Gastroesophageal sphincter (tissue), 4 donors: ENCODE results near the gene SORL1-AS1.
A peak's percentile ranks its signal among the peaks of the same experiment; 100 is the strongest.

Experiments
- ATAC-seq: fragments of 150-250 bp; one replicate; pipeline ENCODE4 v1.9.1; 2016; ENCODE audit warnings: mild to moderate bottlenecking, moderate library complexity
- H3K27ac ChIP-seq, 4 donors: fragments of 200-600 bp; sonication (generic) in 3 of 4; 1 replicate in 3 of 4; 2 replicates in 1 of 4; pipeline ENCODE4 v1.5.1; 2016 to 2019
- H3K27me3 ChIP-seq: fragments of 200-600 bp; sonication (generic); one replicate; pipeline ENCODE4 v1.5.1; 2019
- H3K36me3 ChIP-seq, 2 donors: fragments of 200-600 bp; sonication (generic); one replicate each; pipeline ENCODE4 v1.5.1; 2019; ENCODE audit warnings: control low read depth in 1 of 2
- H3K4me1 ChIP-seq, 3 donors: fragments of 200-600 bp; sonication (generic); 1 replicate in 2 of 3; 2 replicates in 1 of 3; pipeline ENCODE4 v1.5.1; 2016 to 2019; ENCODE audit warnings: control low read depth in 2 of 3
- H3K4me3 ChIP-seq, 2 donors: fragments of 200-600 bp; sonication (generic); one replicate each; pipeline ENCODE4 v1.5.1; 2019; ENCODE audit warnings: mild to moderate bottlenecking in 1 of 2, moderate library complexity in 1 of 2
- H3K9me3 ChIP-seq, 3 donors: fragments of 200-600 bp; sonication (generic); one replicate each; pipeline ENCODE4 v1.5.1; 2017 to 2019; ENCODE audit warnings: control low read depth in 2 of 3
- CTCF ChIP-seq, 4 experiments: fragments of 200-600 bp in 2 of 4; fragments of 450-650 bp in 2 of 4; sonication (generic) in 1 of 4; IDR thresholded peaks; one replicate each; pipeline ENCODE4 v1.5.1; 2017 to 2019; ENCODE audit warnings: antibody characterized with exemption in 4 of 4, mild to moderate bottlenecking in 2 of 4, moderate library complexity in 2 of 4
- EP300 ChIP-seq: sonication (generic); formaldehyde crosslinking; IDR thresholded peaks from one replicate; pipeline ENCODE4 v1.6.1; 2017; ENCODE audit warnings: antibody characterized with exemption, mild to moderate bottlenecking
- POLR2A ChIP-seq, 2 donors: fragments of 450-650 bp; IDR thresholded peaks; one replicate each; pipeline ENCODE4 v1.6.1; 2017; ENCODE audit warnings: antibody characterized with exemption in 2 of 2, mild to moderate bottlenecking in 2 of 2, moderate library complexity in 1 of 2
- POLR2AphosphoS5 ChIP-seq: sonication (generic); formaldehyde crosslinking; IDR thresholded peaks from one replicate; pipeline ENCODE4 v1.6.1; 2017; ENCODE audit warnings: antibody characterized with exemption
- WGBS, 2 donors: methylation state at CpG; one replicate each; pipeline ENCODE4 v1.1.5; 2018; ENCODE audit warnings: low coverage in 1 of 2; 5-methylcytosine and 5-hydroxymethylcytosine counted together

Gene SORL1-AS1

GRCh38 chr11:121417607-121418006, 35.2 kb downstream of the SORL1-AS1 start:
- H3K27ac ChIP-seq, result peak overlapping the region in 3 of 4 donors; percentile 57 to 71 (median 61)

GRCh38 chr11:121417055-121417551, 35.7 kb downstream of the SORL1-AS1 start:
- Histone ChIP-seq H3K27me3 (no peaks in the 10 kb centered on the region), H3K4me3 (no peak overlapping the region), H3K4me1 (peaks cover 0 to 31% (median 15%) of the 10 kb centered on the region in 3 donors), H3K36me3 (no peaks in the 10 kb centered on the region), H3K27ac (peak overlapping the region in 3 of 4 donors; percentile 57 to 71 (median 61)), H3K9me3 (no peaks in the 10 kb centered on the region)
- WGBS, 2 donors, result 15 to 16% methylated on average over 5 to 6 of the region's 7 CpGs
- peak; percentile 92 for ATAC-seq
- no peak for TF ChIP-seq POLR2A (IDR thresholded peaks at IDR 0.05)
- TF ChIP-seq POLR2AphosphoS5, result peak; percentile 83
- no peak for TF ChIP-seq CTCF (IDR thresholded peaks at IDR 0.05)
- no peak for TF ChIP-seq EP300

More at GRCh38 chr11:121417607-121418006, 35.2 kb downstream of the SORL1-AS1 start:
- TF ChIP-seq EP300 (no peak), POLR2AphosphoS5 (no peak), POLR2A (IDR thresholded peaks at IDR 0.05) (no peak), CTCF (IDR thresholded peaks at IDR 0.05) (no peak)
- ATAC-seq, result no peak
- H3K36me3 ChIP-seq, result no peaks in the 10 kb centered on the region
- H3K4me1 ChIP-seq, result peaks cover 0 to 31% (median 15%) of the 10 kb centered on the region in 3 donors
- 43 to 52% methylated on average over 2 of the region's 2 CpGs for WGBS, 2 donors
- no peaks in the 10 kb centered on the region for H3K9me3 ChIP-seq
- H3K27me3 ChIP-seq, result no peaks in the 10 kb centered on the region
- no peak overlapping the region for H3K4me3 ChIP-seq

- Histone ChIP-seq H3K9me3 (no peaks in the 10 kb centered on the region), H3K27ac (peak overlapping the region in 1 of 4 donors; percentile 48), H3K4me3 (no peak overlapping the region), H3K27me3 (no peaks in the 10 kb centered on the region), H3K4me1 (peaks cover 0 to 31% (median 15%) of the 10 kb centered on the region in 3 donors), H3K36me3 (no peaks in the 10 kb centered on the region)
- WGBS, 2 donors, result 0 to 27% methylated on average over 1 of the region's 1 CpG
- no peak for ATAC-seq
- no peak for TF ChIP-seq CTCF (IDR thresholded peaks at IDR 0.05)
- TF ChIP-seq EP300, result no peak
- TF ChIP-seq POLR2AphosphoS5, result no peak
- TF ChIP-seq POLR2A (IDR thresholded peaks at IDR 0.05), result no peak
Measured at GRCh38 chr11:121415856-121416255, 36.9 kb downstream of the SORL1-AS1 start.

- no peak for TF ChIP-seq POLR2A (IDR thresholded peaks at IDR 0.05)
- TF ChIP-seq CTCF (IDR thresholded peaks at IDR 0.05), result no peak
- no peak for TF ChIP-seq POLR2AphosphoS5
- TF ChIP-seq EP300, result no peak
Measured at GRCh38 chr11:121414141-121414913, 38.4 kb downstream of the SORL1-AS1 start.

More at GRCh38 chr11:121414141-121414913, 38.4 kb downstream of the SORL1-AS1 start:
- Histone ChIP-seq H3K4me3 (no peak overlapping the region), H3K27ac (no peak overlapping the region), H3K27me3 (no peaks in the 10 kb centered on the region), H3K9me3 (no peaks in the 10 kb centered on the region), H3K36me3 (no peaks in the 10 kb centered on the region), H3K4me1 (peaks cover 0 to 31% (median 15%) of the 10 kb centered on the region in 3 donors)
- no peak for ATAC-seq
- WGBS, 2 donors, result 45 to 100% methylated on average over 2 of the region's 2 CpGs
